HuH-7.5 (cell line): ENCODE data around the gene AXIN1.
"Not testable (repeated sequence)": the region's sequence is repeated elsewhere in the genome, so short reads cannot be mapped to it uniquely, and the experiment has no call there.

ENCODE experiments used
- DNase-seq: peaks from one replicate; pipeline ENCODE4 v3.0.0; 2011; ENCODE audit warnings: low spot score

AXIN1 gene

DNA sequence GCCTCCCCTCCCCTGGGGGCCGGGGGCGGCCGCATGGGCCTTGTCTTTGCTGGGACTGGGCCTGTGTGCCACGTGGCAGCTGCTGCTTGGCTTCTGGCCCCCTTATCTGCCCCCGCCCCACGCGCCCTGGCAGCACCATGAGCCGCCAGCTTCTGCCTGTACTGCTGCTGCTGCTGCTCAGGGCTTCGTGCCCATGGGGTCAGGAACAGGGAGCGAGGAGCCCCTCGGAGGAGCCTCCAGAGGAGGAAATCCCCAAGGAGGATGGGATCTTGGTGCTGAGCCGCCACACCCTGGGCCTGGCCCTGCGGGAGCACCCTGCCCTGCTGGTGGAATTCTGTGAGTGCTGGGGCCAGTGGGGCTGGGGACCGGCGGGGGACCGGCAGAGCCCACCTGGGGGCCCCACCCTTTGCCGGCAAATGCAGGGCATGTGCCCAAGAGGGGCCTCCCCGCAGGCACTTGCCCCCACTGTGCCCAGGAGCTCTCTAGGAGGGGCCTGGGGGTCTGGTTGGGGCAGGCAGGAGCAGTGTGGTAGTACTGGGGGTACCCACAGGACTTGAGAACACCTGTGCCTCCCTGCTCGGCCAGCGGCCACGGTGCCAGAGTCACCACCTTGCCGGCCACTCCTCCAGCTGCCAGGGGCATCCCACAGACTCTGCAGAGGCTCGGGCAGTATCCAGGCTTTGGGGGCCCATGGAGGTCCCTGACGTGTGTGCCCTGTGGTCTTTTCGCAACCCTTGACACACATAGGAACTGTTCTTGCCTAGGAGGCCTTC, 69.3 kb downstream of the AXIN1 start, which contains the start of gene PDIA2:
Gene PDIA2 (plus strand): TSS at position 132 of the 773 bp plus-strand sequence. CDS start 6 bp downstream, at position 138.
- no peak for DNase-seq

DNA sequence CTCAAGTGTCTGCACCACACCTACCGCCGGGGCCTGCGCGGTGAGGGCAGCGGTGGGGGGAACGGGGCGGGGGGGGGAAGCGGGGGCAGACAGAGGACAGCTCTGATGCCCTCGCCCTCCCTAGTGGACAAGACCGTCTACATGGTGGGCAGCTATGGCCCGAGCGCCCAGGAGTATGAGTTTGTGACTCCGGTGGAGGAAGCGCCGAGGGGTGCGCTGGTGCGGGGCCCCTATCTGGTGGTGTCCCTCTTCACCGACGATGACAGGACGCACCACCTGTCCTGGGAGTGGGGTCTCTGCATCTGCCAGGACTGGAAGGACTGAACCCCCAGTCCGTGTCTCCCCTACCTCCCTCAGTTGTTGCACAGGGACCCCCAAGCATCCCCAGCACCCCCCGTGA, 70.0 kb downstream of the AXIN1 start:
- no peak for DNase-seq

GRCh38 chr16:281660-282255, 70.8 kb downstream of the AXIN1 start:
- DNase-seq: no peak

DNA sequence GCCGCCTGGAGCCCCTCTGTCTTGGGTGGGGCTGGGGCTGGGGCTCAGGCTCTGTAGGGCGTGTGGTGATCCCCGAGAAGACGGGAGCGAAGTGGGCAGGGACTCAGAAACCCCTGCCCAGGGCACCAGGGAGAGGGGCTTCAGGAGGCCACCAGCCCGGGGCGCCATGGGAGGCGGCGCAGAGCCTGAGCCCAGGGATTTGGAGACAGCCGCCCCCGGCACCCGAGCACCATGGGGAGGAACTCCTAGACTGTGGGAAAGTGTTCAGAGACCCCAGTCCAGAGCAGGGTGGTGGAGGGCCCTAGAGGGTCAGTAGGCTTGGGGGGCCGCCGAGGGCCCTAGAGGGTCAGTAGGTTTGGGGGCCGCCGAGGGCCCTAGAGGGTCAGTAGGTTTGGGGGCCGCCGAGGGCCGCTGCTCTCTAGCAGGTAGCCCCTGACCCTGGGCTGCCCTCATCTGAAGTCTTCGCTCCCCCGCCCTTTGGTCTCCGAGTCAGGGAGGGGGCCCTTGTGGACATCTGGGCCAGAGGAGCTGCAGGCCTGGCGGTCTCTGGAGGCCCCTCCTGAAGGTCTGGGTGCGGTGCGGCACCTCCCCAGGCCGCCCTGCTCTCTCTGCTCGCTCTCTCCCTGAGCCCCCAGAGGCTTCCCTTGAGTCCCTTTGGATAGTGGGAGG, 71.4 kb downstream of the AXIN1 start:
- no peak for DNase-seq

DNA sequence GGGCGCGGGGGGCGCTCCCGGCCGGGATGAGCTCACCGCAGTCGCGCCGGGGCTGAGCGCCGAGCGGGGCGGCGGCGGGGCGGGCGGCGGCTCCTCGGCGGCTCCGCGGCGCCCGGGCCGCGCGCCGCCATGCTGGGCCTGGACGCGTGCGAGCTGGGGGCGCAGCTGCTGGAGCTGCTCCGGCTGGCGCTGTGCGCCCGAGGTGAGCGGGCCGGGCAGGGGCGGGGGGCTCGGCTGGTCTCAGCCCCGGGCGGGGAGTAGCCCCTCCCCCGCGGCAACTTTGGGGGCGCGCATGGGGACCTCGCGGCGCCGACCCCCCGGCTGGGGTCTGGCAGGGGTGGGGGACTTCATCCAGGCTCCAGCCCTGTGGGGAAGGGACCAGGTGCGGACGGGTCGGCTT, 72.0 kb downstream of the AXIN1 start, which contains the start of gene ARHGDIG:
Gene ARHGDIG (plus strand): TSS at position 40 of the 400 bp plus-strand sequence. CDS start 90 bp downstream, at position 130.
- no peak for DNase-seq

DNA sequence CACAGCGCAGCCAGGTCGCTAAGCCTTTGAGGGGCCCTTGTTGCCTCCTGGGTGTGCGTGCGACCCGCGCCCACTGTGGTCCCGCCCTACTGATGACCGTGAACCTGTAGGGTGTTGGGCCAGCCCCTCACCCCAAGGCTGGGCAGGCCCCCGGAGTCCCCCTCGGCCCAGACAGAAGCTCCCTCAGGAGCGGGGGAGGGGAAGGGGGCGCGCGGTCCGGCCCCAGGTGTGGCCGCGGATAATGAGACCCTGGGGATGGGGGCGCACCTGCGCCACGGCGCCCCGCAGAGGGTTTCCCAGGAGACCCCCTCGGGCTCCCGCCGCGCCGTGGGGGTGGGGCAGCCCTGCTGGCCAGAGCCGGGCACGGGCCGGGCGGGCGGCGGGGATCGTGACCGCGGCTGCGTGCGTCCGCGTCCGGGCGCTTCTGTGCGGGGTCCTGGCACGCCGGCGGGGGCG, 72.5 kb downstream of the AXIN1 start:
- no peak for DNase-seq

DNA sequence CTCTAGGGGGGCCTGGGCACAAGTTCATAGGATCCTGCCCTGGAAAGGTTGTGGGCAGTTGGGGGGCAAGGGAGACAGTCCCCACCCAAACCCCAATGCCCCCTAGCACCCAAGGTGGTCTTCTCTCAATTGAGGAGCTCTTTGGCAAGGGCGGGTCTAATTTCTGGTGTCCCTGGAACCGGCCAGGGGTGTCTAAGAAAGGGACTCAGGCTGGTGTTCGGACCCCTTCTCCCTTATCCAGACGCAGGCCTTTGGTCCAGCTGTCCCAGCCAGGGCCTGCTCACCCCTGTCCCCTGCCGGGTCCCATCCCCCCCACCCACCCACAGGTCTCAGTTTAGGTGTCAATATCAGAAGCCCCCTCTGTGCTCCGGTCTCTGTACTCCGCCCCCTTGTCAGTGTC, 73.0 kb downstream of the AXIN1 start:
- DNase-seq: no peak

- DNase-seq: no peak
These were observed 73.6 kb downstream of the AXIN1 start for GRCh38 chr16:278863-279366.

DNA sequence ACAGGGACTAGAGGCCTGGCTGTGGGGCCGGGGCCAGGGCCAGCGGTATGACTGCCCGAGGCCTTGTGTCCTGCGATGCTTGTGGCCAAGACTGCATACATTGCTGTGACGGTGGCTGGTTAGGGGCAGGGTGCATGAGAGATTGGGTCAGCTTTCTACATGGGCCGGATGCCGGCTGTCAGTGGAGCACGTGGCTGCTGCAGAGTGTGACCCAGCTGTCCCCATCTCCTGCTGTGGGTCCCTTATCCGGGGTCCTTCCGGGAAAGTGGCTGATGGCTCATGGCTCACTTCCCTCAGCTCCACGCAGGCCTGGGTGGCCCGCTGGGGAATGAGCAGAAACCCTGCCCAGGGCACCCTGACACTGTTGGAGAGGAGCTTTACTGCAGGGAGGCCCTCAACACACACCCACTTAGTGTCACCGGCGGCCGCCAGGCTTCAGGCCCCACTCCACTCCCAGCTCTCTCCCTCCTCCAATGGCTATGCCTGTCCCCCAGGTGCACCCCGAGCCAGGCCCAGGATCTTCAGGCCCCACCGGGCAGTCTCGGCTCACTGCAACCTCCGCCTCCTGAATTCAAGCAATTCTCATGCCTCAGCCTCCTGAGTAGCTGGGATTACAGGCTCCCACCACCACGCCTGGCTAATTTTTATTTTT, 76.0 kb downstream of the AXIN1 start:
- no peak for DNase-seq

DNA sequence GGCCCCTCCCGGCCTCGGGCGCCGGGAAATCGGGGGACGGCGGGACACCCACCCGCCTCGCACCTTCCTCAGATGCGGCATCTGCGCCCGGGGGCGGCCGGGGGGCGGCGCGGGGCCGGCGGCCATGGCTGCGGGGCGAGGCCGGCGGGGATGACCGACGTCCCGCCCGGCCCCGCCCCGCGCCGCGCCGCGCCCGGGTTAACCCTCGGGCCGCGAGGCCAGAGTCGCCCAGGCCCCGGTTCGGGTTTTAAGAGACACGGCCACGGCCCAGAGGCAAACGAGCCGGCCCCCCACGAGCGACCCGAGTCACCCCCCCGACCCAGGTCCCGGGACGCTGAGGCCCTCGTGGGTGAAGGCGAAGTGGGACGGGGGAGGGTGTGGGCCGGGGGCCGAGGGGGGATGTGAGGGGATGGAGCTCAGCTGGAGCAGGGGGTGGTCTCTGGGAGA, 76.7 kb downstream of the AXIN1 start, which contains the start of gene RGS11:
Gene RGS11 (minus strand): TSS at position 159 of the 447 bp plus-strand sequence. CDS start 33 bp downstream, at position 126.
- no peak for DNase-seq

GRCh38 chr16:275041-275641, 77.4 kb downstream of the AXIN1 start:
- DNase-seq: no peak

- DNase-seq: peak; percentile 83
These were observed 78.7 kb downstream of the AXIN1 start for GRCh38 chr16:273547-274421.

DNA sequence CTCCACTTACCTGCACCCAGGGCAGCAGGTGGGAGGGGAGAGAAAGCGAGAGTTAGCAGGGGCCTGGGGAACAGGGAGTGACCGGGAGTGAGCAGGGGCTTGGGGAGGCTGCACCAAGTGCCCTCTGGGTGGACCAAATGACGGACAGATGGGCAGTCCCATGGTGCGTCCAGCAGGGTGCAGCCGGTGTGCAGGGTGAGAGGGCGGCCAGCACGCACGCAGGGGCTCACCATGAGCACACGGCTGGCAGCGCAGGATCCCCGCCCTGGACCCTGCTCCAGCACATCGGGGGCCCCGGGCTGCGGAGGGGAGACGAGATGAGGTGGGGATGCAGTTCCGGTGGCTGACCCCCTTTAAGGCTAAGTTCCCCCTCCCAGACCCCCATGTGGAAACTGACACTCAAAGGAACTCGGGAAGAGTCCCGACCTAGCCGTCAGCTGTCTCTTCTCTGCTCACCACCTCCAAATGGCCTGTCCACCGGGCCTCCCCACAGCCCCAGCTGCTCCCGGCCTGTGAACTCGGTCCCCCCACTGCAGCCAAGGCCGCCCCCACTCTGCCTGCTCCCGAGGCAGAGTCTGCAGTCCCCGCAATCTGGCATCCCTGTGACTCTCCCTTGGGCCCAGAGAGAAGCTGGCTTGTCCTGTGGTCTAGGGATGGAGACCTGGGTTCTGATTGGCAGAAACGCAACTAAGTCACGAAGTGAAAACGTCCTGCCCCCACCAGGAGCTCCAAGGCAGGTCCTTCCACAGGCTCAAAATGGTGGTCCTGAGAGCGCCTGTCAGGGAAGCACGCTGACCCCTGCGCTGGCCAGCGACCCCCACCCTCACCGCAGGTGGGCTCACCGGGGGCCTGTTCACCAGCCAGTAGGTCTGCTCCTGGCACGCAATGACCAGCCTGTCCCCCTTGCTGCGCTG, 79.6 kb downstream of the AXIN1 start:
- no peak for DNase-seq

GRCh38 chr16:270381-271255, 81.9 kb downstream of the AXIN1 start:
- DNase-seq: no peak

DNA sequence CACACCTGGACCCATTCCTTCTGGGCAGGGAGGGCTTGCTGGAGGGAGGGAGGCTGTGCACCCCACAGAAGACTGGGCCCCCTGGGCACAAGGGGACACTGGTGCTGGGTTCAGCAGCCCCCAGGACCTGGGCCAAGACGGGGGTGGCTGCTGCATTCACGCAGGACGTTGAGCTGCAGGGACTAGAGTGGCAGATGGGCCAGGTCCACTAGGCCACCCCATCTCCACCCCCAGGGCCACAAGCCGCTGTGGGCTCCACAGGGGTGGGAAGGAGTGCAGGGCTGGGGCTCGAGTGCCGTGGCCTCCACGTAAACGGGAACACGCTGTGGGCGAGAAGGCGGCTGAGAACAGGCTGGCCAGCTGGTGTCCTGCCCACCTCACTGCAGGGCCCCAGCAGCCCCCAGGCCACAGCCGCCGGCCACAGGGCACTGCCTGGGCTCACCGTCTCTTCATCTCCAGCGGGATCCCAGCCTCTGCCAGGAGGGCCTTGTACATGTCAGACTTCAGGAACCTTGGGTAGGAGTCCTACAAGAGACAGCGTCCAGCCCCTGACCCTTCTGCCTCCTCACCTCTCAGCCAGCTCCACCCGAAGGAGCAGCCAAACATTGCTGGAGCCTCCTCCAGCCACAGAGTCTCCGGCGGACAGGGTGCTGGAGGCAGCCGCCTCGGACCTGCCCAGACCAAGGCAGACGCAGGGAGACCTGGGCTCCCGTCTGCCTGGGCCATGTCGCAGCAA, 83.3 kb downstream of the AXIN1 start:
- DNase-seq: no peak

DNA sequence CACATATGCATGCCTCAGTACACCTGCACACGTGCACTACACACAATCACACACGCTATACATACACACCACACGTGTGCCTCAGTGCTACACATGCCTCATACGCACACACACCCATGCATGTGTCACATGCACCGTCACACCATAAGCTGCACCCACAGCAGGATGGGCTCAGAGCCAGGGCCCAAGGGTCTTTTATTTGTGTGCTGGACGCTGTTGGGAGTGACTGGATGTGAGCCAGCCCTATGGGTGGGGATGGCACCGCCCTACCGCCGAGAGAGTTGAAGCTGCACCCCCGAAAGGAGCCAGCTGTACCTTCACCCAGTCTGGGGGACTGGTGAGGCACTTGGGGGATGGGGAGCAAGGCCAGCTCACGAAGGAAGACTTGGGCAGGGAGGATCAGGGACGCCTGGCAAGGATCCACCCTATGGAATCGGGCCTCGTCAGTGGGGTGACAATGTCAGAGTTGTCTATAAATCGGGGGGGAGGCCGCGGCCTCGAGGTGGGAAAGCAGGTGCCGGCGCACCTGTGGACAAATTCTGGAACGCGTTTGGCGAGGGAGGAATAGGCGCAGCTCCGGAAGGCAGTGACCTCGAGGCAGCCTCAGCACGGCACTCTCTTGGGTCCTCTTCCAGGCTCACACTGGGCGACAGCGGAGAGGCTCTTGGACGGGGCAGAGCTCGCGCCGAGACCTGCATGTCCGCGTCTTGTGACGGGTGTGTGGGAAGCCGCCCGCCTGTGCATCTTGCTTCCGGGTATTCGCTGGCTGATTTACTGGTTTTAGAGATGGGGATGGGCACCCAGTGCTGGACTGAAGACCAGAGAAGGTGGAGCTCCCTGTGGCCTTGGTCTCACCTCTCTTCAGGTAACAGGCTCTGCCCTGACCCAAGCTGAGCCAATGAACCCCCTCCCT, 84.1 kb downstream of the AXIN1 start:
- no peak for DNase-seq

- not testable (repeated sequence) for DNase-seq
These were observed 85.0 kb downstream of the AXIN1 start for GRCh38 chr16:267562-267961.
